HG03280 (cell line): ENCODE measurements around the gene CSMD2.

Experiments
- ATAC-seq: cut with Tn5 transposase; IDR thresholded peaks from one replicate; pipeline ENCODE4 v1.9.1; 2021; ENCODE audit warnings: mild to moderate bottlenecking, moderate library complexity; ENCODE audit not compliant: unreplicated experiment

The CSMD2 gene

DNA sequence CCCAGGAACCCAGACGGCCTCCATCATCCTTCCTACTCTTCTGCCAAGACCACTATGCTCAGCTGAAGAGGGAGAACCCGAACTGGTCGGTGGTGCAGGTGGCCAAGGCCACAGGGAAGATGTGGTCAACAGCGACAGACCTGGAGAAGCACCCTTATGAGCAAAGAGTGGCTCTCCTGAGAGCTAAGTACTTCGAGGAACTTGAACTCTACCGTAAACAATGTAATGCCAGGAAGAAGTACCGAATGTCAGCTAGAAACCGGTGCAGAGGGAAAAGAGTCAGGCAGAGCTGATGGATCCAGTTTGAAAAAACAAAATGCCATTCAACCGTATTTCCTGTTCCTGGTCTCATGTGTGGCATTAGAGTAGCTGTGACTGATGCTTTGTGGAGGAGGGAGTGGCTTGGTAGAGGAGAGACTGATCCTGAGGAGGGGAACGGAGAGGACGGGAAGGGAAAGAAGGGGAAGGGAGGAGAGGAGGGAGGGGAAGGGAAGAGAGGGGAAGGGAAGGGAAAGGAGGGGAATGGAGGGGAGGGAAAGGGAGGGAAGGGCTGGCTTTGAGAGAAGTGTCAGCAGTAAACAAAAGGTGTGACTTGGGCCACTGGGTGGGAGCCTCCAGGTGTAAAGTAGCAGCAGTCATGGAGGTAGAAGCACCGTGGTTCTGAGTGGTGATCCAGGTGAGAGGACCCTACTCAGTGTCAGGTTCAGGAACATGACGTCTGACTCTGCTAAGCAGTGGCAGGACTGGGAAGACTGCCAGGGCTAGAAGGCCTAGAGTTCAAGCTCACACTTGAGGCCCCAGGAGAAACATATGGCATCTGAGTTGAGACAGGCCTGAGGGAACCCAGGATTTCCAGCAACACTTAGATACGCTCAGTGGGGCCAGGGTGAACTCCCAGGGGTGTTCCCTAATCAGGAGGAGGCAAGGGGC is 300.3 kb downstream of the CSMD2 start:
- no peak for ATAC-seq

DNA sequence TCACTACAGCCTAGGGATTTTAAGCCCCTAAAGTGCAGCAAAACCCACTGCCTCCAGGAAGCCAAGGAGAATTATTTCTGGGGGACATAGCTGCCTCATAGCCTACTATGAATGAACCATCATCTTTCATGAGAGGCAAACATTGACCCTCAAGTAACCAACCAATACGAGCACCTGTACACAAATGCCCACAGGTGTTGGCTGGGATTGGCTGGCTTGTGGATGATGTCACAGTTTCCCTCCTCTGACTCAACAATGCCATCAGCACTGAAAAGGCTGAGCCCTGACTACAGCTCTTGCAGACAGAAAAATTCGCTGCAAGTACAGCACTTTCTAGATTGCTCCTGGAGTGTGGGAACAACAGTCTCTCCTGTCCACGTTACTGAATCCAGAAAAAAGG is 301.3 kb downstream of the CSMD2 start, which contains the start of gene HMGB4:
Gene HMGB4, plus strand, starts transcription at position 301 of the 400 bp plus-strand sequence. CDS start 113 bp downstream, outside the sequence.
- ATAC-seq: no peak

DNA sequence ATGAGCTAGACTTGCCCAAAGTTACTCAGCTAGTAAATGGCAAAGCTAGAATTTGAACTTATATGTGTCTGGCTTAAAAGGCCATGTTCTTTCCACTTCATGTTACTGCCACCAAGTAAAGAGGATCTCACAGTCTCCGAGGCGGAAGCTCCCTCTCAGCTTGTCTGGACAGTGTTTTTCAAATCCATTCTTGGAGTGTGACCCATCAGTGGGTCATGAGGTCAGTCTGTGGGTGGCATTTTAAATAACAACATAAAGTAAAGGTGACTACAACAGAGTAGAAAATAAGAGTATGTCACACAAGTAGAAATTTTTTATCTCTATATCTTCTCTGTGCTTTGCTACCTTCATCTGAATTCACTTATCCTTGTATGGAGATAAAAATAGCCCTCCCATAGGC is 304.4 kb downstream of the CSMD2 start:
- no peak for ATAC-seq

DNA sequence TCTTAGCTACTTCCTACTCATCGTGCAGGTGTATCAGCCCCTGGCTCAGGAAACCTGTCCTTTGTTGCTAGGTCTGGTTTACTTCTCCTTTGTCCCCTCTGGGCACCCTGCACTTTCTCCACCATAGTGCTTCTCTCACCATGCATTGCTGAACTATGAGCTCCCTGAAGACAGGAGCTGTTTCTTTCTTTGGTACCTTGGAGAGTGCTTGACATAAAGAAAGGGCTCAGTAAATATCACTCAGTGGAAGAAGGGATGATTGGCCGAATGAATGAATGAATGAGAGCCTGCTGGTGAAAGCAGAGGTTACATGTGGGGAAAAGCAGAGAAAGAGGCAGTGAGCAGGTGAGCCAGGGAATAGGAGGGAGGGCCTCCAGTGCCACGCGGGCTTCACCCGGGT is 310.9 kb downstream of the CSMD2 start:
- no peak for ATAC-seq

DNA sequence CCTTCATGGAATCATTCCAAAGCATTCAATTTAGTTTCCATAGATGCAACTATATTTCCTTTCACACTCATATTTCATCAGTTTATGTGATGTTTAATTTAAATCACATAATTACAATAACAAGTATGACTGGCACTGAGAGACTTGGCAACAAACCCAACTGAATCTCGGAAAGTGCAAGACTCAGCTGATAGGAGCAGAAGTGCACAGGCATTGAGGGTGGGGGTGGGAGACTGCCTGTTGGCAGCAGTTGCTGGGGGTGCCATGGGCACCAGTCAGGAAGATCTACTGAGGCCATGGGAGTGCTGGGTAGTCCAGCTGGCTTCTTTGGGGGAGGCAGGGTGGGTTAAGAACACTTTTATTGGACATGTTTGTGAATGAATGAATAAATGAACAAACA is 311.6 kb downstream of the CSMD2 start:
- ATAC-seq: no peak

DNA sequence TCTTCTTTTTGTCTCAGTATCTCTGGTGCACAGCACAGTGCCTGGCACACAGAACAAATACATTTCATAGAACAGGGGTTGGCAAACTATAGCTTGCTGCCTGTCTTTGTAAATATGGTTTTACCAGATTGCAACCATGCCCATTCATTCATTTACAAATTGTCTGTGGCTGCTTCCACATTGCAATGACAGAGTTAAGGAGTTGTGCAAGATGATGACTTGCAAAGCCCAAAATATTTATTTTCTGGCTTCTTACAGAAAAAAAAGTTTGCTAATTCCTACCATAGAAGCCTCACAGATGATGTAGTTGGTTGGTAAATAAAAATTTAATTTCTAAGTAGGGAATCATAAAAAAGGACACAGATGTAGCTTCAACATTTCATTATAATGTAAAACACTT is 312.3 kb downstream of the CSMD2 start:
- ATAC-seq: no peak

DNA sequence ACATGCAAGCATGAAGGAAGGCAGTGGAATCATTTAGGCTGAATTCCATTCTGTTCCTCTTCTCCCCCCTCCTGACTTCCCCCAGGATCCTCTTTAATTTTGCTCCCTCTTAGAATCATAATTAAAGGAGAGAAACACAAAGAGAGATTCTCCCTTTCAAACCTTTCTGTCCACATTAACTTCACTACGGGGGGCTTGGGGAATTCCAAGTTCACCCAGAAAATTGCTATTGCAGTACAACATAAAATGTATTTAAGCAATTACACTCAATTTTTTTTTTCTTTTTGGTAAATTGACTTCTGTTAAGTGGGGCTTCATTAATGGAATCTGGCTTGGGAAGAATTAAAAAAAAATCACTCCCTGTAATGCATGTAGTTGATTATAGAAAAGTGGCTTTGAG is 314.5 kb downstream of the CSMD2 start:
- no peak for ATAC-seq

DNA sequence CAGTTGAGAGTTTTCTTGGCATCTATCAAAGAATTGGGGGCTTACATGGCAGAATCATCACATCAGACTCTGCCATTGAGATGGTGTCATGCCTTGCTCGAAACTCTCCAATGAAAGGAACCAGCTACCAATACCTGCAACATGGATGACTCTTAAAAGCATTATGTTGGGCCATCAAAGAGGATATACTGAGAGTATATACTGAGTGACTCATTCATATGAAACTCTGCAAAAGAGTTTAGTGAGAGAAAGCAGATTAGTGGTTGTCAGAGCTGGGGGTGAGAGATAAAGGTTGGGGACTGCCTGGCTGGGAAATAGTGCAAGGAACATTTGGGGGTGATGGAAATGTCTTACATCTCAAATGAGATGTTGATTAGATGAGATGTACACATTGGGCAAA is 315.8 kb downstream of the CSMD2 start:
- no peak for ATAC-seq

DNA sequence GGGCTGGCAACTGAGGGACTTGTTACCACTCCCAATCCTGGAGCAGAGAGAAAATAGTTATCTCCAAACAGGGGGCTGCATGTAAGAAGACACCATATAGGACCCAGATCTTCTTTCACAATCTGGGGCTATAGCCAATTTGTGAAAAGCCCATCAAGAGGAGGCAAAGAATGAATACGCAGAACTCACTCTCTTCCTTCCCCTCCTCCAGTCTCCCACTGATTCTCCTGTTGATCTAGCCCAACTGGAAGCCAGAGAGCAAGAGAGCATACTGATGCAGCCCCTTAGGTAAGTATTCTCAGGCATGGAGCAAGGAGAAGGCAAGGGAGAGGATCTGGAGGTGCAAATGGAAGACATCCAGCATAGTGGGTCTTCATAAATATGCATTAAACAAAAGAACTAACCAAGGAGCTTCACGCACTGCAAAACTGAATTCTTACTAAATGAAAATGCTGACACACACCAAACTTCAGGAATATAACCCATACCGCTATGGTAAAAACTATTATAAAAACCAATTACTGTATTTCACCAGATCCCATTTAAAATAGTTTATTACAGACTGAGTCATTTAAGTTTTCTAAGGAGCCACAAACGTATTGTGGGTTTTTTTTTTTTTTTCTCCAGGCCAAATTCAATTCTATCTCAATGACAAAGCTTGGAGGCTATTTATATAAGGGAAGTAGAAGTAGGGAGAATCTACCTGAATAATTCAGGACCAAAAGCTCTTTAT is 316.7 kb downstream of the CSMD2 start:
- no peak for ATAC-seq

DNA sequence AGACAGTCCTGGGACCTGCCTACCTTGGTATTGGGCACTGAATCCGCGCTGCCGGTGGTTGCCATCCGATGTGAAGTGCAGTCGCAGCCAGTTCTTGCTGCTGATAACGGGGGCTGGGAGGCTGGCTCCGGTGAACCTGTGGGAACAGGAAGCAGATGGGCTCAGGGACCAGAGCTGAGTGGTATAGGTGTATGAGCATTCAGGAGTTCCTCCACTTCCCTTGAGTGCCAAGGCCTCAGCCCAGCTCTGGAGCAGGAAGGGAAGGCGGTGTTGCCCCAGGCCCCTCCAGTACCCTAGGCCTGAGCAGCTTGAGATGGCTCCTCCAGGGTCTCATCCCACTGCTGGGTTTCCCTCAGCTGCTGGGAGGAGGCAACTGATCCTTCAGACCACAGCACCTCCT is 318.2 kb downstream of the CSMD2 start:
- ATAC-seq: no peak

DNA sequence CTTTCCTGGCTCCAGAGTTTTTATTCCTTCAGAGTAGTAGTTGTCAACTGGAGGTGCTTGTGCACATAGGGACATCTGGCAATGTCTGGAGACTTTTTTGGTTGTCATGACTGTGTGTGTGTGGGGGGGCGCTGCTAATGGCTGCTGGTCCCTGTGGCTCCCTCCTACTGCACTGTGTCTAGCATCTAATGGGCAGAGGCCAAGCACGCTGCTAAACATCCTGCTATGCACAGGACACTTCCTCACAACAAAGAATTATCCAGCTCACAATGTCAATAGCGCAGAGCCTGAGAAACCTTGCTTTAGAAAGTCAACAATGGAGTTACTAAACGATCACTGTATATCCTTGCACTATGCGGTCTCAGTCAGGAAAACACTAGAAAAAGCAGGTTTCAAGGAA is 320.9 kb downstream of the CSMD2 start:
- ATAC-seq: no peak

DNA sequence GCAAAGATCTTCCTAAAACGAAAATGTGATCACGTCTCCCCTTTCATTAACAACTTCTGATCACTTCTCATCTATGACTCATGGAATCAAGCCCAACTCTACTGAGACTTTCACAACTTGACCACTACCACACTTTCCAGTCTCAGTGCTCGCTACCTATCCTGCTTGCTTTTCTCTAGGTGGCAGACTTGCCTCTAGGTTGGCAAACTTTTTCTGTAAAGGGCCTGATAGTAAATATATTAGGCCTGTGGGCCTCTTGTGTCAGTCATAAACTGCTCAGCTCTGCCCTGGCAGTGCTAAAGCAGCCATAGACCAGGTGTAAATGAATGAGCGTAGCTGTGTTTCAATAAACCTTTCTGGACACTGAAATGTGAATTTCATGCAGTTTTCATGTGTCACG is 322.7 kb downstream of the CSMD2 start:
- ATAC-seq: no peak

DNA sequence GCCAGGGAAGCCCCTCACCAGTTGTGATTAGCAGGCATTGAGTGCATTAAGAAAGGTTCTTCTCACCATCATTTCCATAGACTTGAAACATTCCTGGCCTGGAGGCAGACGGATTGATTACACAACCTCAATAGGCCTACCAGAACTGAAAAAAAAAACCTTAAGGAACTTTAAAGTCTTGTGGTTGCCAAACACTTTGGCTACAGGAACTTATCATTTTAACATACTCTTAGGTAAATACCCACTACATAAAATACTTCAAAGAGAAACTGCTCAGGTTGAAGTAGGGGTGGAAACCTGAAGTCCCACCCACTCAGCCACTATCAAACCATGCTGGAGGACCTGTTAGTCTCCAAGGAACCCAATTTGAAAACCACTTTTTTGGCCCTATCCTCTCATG is 323.5 kb downstream of the CSMD2 start:
- no peak for ATAC-seq

DNA sequence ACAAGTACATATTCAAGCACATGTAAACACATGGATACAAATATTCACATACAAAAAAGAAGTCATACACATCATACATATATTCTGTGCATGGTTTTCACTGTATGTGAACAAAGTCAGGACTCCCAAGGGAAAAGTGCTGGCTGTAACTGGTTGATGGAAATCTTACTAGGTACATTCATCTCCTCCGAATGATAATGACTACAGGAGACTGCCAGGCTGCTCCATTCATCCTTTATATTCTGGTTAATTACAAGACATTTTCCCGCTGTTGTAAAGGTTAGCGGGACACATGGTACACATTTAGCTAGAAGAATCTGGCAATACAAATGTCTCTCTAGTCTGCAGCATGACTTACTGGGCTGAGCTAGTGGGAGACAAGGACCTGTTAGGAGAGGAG is 327.4 kb downstream of the CSMD2 start:
- ATAC-seq: no peak

DNA sequence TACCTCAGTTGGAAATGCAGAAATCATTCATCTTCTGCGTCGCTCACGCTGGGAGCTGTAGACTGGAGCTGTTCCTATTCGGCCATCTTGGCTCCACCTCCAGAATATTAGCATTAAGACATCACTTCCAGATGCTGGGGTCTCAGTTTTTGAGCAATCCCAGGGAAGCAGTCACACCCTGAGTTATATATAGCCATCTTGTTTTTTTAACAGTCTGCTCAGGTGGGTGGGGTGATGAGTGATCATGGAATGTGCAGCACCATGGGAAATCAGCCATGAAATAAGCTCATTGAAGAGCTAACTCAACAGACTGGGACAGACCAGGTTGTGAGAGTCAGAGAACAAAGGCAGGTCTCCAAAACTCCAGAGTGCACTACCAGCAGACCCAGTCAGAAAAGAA is 328.1 kb downstream of the CSMD2 start:
- no peak for ATAC-seq

DNA sequence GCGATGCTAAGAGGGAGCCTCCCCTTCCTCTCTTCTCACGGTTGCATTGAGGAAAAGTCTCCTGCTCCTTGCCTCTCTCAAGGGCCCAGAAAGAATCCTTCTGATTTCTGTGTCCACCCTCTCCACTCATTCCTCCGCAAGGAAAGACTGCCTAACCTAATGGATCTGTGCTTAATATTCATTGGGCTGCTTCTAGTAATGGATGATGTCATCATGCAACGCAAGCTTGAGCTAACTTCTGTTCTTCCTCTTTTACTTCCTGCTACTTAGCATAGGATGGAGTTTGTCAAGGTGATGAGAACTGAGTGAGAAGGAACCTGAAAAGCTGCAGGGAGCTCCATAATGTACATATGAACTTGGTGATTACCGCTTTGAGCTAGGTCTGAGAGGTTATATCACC is 336.4 kb downstream of the CSMD2 start:
- ATAC-seq: no peak

DNA sequence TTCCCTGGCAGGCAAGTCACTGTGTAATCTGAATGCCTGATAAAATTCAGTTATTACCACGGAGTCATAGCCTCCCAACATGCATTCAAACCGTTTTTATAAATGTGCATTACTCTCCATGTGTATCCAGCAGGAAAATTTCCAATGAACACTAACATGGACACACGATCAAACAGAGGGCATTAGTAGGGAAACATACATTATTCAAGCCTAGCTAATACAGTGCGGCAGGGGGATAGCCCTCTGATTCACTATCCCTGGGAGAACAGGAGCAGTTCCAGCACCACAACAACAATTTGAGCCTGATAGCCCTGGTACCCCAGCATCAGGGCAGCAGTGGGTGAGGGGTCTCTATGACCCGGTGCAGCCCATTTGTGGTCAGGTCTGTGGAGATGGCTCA is 337.0 kb downstream of the CSMD2 start:
- ATAC-seq: no peak

DNA sequence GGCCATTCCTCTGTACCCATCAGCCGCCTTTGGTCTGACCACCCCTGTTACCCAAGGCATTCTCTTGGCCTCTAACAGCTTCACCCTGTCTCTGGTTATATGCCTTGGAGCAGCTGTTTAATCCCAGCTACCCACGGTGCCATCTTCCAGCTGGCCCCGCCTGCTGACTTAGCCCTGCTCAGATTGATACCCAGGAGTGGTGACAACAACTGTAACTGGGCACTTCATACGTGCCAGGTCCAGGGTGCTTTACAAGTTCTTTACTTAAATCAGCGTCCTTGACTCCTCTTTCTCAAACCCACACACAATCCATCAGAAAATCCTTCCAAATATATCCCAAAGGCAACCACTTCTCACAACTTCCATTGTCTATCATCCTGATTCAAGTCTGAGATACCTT is 338.3 kb downstream of the CSMD2 start:
- no peak for ATAC-seq

DNA sequence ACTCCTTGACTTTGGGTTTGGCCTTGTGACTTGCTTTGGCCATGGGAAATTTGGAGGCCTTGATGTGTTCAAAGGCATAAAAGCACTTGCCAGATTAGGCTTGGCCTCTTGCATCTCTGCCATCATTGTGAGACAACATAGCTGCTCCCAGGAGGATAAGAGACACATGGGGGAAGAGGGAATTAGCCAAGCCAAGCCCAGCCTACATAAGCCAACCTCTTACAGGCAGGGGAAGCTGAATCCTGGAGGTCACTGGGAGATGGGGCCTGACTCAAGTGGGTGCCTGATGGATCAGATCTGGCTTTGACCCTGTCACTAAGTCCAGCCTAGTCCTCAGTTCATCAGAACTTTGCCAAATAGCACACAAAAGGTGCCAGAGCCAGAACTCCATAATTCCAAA is 338.7 kb downstream of the CSMD2 start:
- no peak for ATAC-seq

DNA sequence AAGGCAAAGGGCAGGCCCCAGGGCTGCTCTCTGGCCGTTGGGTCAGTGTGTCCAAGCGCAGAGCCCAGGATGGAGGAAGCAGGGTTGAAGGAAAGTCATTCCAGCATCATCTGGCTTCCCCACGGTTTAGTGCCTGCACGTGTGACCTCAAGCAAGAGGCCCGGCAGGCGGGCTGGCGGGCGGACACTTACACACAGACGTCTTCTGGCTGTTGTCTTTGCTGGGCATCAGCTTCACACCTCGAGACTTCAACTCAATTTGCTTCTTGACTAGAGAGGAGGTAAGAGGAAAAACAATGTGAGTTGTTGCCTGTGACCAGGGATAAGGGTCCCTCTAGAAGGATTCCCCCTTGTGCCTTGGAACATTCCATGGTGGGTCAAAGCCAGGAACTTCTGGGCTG is 339.5 kb downstream of the CSMD2 start:
- ATAC-seq: no peak

DNA sequence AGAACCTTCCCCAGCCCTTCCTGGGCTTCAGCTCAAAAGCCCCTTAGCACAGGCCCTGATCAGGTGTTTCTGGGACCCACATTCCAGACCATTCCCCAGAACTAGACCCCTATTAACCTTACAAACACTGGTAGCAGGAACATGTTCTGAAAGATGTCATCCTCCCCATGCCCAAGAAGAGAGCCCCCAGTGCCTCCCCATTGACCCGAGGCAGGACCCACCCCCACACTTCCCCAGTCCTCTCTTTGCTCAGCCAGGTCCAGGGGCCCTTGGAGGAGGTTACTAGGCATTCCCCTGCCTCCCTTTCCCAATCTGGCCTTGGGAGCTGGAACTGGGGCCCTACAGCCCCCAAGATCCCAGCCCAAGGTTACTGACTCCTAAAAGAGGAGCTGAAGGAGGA is 340.1 kb downstream of the CSMD2 start:
- no peak for ATAC-seq

DNA sequence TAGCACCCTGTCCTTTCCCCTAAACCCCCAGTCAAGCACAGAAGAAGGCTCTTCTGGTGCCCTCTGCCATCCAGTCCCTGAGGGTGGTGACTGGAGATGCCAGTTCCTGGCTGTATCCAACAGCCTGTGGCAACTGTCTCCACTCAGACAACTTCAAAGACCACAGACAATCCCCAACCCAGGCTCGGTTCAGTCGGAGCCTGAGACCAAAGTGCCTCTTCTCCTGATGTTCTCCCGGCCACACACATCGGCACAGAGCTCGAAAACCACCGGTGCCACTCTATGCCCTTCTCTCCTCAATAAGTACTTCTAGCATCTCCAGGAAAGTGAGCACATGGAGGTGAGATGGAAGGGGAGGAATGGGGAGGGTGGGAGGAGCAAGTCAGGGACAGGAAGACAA is 340.7 kb downstream of the CSMD2 start:
- no peak for ATAC-seq
